ENCODE measurements around the gene DUSP15. TPM values are rescaled to one million over a fixed set of nuclear protein-coding genes. Genes with fewer than 3 reads are reported as not detected.
A peak's percentile ranks its signal among the peaks of the same experiment; 100 is the strongest.
"Not testable (repeated sequence)": the region's sequence is repeated elsewhere in the genome, so short reads cannot be mapped to it uniquely, and the experiment has no call there.

Gene DUSP15
- total RNA-seq (20.3 and 23.6 TPM in 2 replicates), polyA plus RNA-seq (7.2 and 8.0 TPM in 2 replicates)

- Histone ChIP-seq H3K9me3 (ENCODE audit: low read depth) (no peaks in the 10 kb centered on the region), H3K36me3 (no peaks in the 10 kb centered on the region), H3K27ac (peak within 1 kb of the TSS; percentile 29), H3K27me3 (no peaks in the 10 kb centered on the region), H3K4me1 (ENCODE audit: low read depth) (peaks cover 3% of the 10 kb centered on the region), H3K4me3 (peak within 1 kb of the TSS; percentile 65)
- no peak for TF ChIP-seq CTCF (IDR thresholded peaks at IDR 0.05; ENCODE audit: low read depth, low read length)
- DNase-seq (ENCODE audit: low read depth in 1 of 2, low spot score in 1 of 2): peak; percentile 15 to 68
Observed at GRCh38 chr20:31869942-31870725, at the start of gene DUSP15, which contains the start of gene TTLL9. Gene DUSP15, minus strand, starts transcription at chr20:31870527. Its CDS starts 190 bp downstream, at chr20:31870337. Gene TTLL9, plus strand, starts transcription at chr20:31870634. Its CDS starts 493 bp downstream, at chr20:31871127.

DNA sequence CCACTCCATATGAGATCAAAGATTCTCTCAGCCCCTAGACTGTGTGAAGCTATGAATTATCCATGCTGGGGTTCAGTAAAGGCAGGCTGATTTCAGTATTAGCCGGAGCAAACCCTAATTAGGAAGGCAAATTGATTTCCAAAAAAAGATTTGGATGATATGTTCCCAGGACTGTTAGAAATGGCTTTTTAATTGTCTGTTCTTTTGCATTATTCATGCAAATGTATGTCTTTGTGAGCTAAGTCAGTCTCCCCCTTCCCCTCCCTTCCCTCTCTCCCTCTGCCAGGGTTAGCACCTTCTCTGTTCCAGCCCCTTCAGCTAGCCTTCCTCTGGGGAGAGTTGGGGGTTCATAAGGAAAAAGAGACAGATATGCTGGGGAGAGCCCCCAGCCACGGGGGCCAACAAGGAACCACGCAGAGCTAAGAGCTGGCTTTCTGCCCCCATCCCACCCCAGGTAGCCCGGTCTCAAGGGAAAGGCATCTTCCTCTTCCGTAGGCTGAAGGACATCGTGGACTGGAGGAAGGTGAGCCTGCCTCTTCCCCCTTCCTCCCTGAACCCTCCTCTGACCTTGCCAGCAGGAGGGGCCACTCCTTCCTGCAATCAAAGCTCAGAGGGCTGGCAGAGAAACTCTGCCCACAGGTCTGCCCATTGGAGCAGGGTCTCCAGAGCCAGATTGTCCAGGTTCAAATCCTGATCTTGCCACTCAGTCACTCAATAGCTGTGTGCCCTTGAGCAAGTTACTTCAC lies 49.3 kb upstream of the DUSP15 start:
- Histone ChIP-seq H3K27me3 (no peaks in the 10 kb centered on the region), H3K4me3 (no peak overlapping the region), H3K27ac (no peak overlapping the region), H3K36me3 (no peaks in the 10 kb centered on the region), H3K9me3 (ENCODE audit: low read depth) (no peaks in the 10 kb centered on the region), H3K4me1 (ENCODE audit: low read depth) (peaks cover 25% of the 10 kb centered on the region)
- TF ChIP-seq CTCF (IDR thresholded peaks at IDR 0.05; ENCODE audit: low read depth, low read length): no peak
- DNase-seq (ENCODE audit: low read depth in 1 of 2, low spot score in 1 of 2): no peak

DNA sequence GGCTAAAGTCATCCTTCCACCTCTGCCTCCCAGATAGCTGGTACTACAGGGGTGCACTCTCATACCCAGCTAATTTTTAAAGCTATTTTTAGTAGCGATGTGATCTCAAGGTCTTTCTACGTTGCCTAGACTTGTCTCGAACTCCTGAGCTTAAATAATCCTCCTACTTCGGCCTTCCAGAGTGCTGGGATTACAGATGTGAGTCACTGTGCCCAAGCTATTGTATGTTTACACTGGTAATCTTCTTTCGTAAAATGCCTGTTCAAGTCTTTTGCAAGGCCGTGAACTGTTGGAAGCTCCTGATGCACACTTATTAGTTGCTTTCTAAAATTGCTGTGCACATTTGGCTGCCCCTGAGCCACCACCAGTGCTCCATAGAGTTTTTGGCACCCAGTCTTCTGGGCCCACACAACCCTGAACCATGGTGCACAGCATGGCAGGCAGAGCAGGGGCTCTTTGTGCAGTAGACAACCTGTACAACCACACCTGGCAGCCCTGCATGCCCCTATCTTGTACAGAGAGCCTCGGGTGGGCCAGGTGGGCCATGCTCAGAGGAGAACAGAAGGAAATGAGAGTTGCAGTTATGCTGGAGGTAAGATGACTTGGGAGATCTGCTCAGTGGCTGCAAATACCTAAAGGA lies 48.3 kb upstream of the DUSP15 start:
- no peak for TF ChIP-seq CTCF (IDR thresholded peaks at IDR 0.05; ENCODE audit: low read depth, low read length)
- no peaks in the 10 kb centered on the region for H3K36me3 ChIP-seq
- DNase-seq (ENCODE audit: low read depth in 1 of 2, low spot score in 1 of 2): no peak
- H3K27ac ChIP-seq: peak overlapping the region; percentile 54
- peaks cover 32% of the 10 kb centered on the region for H3K4me1 ChIP-seq (ENCODE audit: low read depth)
- H3K27me3 ChIP-seq: no peaks in the 10 kb centered on the region
- H3K4me3 ChIP-seq: no peak overlapping the region
- no peaks in the 10 kb centered on the region for H3K9me3 ChIP-seq (ENCODE audit: low read depth)

- Histone ChIP-seq H3K4me1 (ENCODE audit: low read depth) (peaks cover 32% of the 10 kb centered on the region), H3K27ac (peak overlapping the region; percentile 54)
- not testable (repeated sequence) for H3K9me3 ChIP-seq (ENCODE audit: low read depth); H3K36me3 ChIP-seq; H3K27me3 ChIP-seq; H3K4me3 ChIP-seq
- peak in 1 of 2 donors; percentile 56 for DNase-seq (ENCODE audit: low read depth in 1 of 2, low spot score in 1 of 2)
Observed at GRCh38 chr20:31917962-31918412, 47.7 kb upstream of the DUSP15 start.

- DNase-seq (ENCODE audit: low read depth in 1 of 2, low spot score in 1 of 2): no peak
- no peak overlapping the region for H3K27ac ChIP-seq
- peaks cover 32% of the 10 kb centered on the region for H3K4me1 ChIP-seq (ENCODE audit: low read depth)
- no peaks in the 10 kb centered on the region for H3K36me3 ChIP-seq
- TF ChIP-seq CTCF (IDR thresholded peaks at IDR 0.05; ENCODE audit: low read depth, low read length): no peak
- H3K9me3 ChIP-seq (ENCODE audit: low read depth): no peaks in the 10 kb centered on the region
- H3K27me3 ChIP-seq: no peaks in the 10 kb centered on the region
- H3K4me3 ChIP-seq: no peak overlapping the region
Observed at GRCh38 chr20:31916708-31917107, 46.4 kb upstream of the DUSP15 start.
